ENCODE measurements around the gene TMEM242. TPM values are rescaled to one million over a fixed set of nuclear protein-coding genes. Genes with fewer than 3 reads are reported as not detected.

TMEM242 gene
- total RNA-seq, 1 experiment from 2014 or later: 8.7 TPM

- Mint-ChIP-seq H3K27me3 (ENCODE audit: low read depth) (no peaks in the 10 kb centered on the region; the same call in 1 of the 2 replicates), H3K9me3 (peaks cover 9% of the 10 kb centered on the region)
Observed at GRCh38 chr6:157265635-157266034, 57.7 kb downstream of the TMEM242 start.

GRCh38 chr6:157265186-157265585 lies 58.1 kb downstream of the TMEM242 start:
- Mint-ChIP-seq H3K9me3 (peaks cover 4% of the 10 kb centered on the region), H3K4me3 (no peak overlapping the region), H3K27me3 (ENCODE audit: low read depth) (no peaks in the 10 kb centered on the region; the same call in 1 of the 2 replicates), H3K36me3 (peaks cover 3% of the 10 kb centered on the region; the same call in 1 of the 2 replicates), H3K27ac (no peak overlapping the region), H3K4me1 (peaks cover 4% of the 10 kb centered on the region)
- no peak for TF ChIP-seq TP53 (CRISPR knock-in tag; IDR thresholded peaks at IDR 0.05)
- TF ChIP-seq NR3C1 (CRISPR knock-in tag; conservative IDR thresholded peaks at IDR 0.05; ENCODE audit: low read depth): no peak
- TF ChIP-seq FOXK1 (CRISPR knock-in tag; IDR thresholded peaks at IDR 0.05): no peak
- TF ChIP-seq CBFB (CRISPR knock-in tag; IDR thresholded peaks at IDR 0.05; ENCODE audit: low read depth): no peak
- no peak for TF ChIP-seq USF1 (CRISPR knock-in tag; IDR thresholded peaks at IDR 0.05)
- TF ChIP-seq ZNF396 (CRISPR knock-in tag; IDR thresholded peaks at IDR 0.05; ENCODE audit: borderline replicate concordance): no peak
- TF ChIP-seq TEAD4 (CRISPR knock-in tag; IDR thresholded peaks at IDR 0.05): no peak
- no peak for TF ChIP-seq MLX (CRISPR knock-in tag; IDR thresholded peaks at IDR 0.05)
- no peak for TF ChIP-seq ZNF317 (CRISPR knock-in tag; IDR thresholded peaks at IDR 0.05; ENCODE audit: borderline replicate concordance, low read depth)
- TF ChIP-seq NFE2L1 (CRISPR knock-in tag; IDR thresholded peaks at IDR 0.05): no peak
- no peak for TF ChIP-seq HMGXB4 (CRISPR knock-in tag; IDR thresholded peaks at IDR 0.05)
- POLR2A ChIA-PET: interaction anchor here (0.5 to 0.6 kb wide), 2 partner anchors 23 to 1651 kb away, joined by 3 to 4 read pairs; no protein-coding TSS in a partner anchor
- no peak for DNase-seq (ENCODE audit: low spot score)
- CTCF ChIA-PET: no interaction called here
- no peak for ATAC-seq

More at GRCh38 chr6:157265635-157266034, 57.7 kb downstream of the TMEM242 start:
- Mint-ChIP-seq H3K4me1 (peaks cover 4% of the 10 kb centered on the region), H3K4me3 (no peak overlapping the region), H3K27ac (no peak overlapping the region), H3K36me3 (peaks cover 8% of the 10 kb centered on the region; the same call in 1 of the 2 replicates)
- DNase-seq (ENCODE audit: low spot score) (no peak), ATAC-seq (no peak)
- CTCF ChIA-PET: no interaction called here
- POLR2A ChIA-PET: interaction anchor here (0.5 kb wide), 1 partner anchor 1650 kb away, joined by 4 read pairs; no protein-coding TSS in a partner anchor
- TF ChIP-seq ZNF396 (CRISPR knock-in tag; IDR thresholded peaks at IDR 0.05; ENCODE audit: borderline replicate concordance) (no peak), RELA (CRISPR knock-in tag; IDR thresholded peaks at IDR 0.05; ENCODE audit: borderline replicate concordance) (no peak), SOX15 (CRISPR knock-in tag; IDR thresholded peaks at IDR 0.05) (no peak), USF1 (CRISPR knock-in tag; IDR thresholded peaks at IDR 0.05) (no peak), IRF2 (CRISPR knock-in tag; IDR thresholded peaks at IDR 0.05; ENCODE audit: borderline replicate concordance, low read depth) (no peak), E2F1 (CRISPR knock-in tag; IDR thresholded peaks at IDR 0.05) (no peak), KAT7 (CRISPR knock-in tag; IDR thresholded peaks at IDR 0.05; ENCODE audit: borderline replicate concordance) (no peak), HMGXB4 (CRISPR knock-in tag; IDR thresholded peaks at IDR 0.05) (no peak), JUN (CRISPR knock-in tag; IDR thresholded peaks at IDR 0.05) (no peak), OVOL2 (CRISPR knock-in tag; IDR thresholded peaks at IDR 0.05; ENCODE audit: borderline replicate concordance) (no peak)
